ENCODE measurements around the gene RAD52. TPM values are rescaled to one million over a fixed set of nuclear protein-coding genes. Genes with fewer than 3 reads are reported as not detected.

RAD52 gene
- polyA plus RNA-seq, 2 of the 4 experiments (the other 2 are of a cell fraction): 12.9 to 29.6 TPM

DNA sequence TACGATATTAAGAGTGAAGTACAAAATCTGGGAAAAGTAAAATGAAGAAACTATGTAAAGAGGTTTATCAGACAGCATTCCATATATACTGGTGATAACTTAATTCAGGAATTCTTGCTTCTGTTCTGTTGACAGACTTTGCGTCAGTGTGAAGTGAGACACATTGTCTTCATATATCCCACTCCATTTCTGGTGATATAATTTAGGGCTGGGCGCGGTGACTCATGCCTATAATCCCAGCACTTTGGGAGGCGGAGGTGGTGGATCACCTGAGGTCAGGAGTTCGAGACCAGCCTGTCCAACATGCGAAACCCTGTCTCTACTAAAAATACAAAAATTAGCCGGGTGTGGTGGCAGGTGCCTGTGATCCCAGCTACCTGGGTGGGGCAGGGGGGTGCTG lies 20.3 kb upstream of the RAD52 start:
- Histone ChIP-seq H3K4me3 (no peak overlapping the region), H3K9me3 (no peaks in the 10 kb centered on the region), H3K4me2 (no peak overlapping the region), H3K27ac (no peak overlapping the region), H3K4me1 (no peaks in the 10 kb centered on the region)
- ChIA-PET POLR2A (no interaction called here), CTCF (interaction anchor here (0.9 to 1.6 kb wide), 4 partner anchors 9 to 636 kb away, joined by 3 to 6 read pairs (median 4); partner anchors contain the start of gene RAD52)
- ATAC-seq: no peak
- no peak for FAIRE-seq
- no peak for TF ChIP-seq FOSL2 (IDR thresholded peaks at IDR 0.05)
- TF ChIP-seq FOSL2 (CRISPR knock-in tag; IDR thresholded peaks at IDR 0.05): peak; percentile 42
- no peak for TF ChIP-seq HEYL (CRISPR knock-in tag; IDR thresholded peaks at IDR 0.05)
- no peak for DNase-seq (ENCODE audit: low read depth in 1 of 2, low spot score in 1 of 2)
- WGBS (ENCODE audit: missing lambda C conversion rate): 81% methylated on average over 8 of the region's 8 CpGs

DNA sequence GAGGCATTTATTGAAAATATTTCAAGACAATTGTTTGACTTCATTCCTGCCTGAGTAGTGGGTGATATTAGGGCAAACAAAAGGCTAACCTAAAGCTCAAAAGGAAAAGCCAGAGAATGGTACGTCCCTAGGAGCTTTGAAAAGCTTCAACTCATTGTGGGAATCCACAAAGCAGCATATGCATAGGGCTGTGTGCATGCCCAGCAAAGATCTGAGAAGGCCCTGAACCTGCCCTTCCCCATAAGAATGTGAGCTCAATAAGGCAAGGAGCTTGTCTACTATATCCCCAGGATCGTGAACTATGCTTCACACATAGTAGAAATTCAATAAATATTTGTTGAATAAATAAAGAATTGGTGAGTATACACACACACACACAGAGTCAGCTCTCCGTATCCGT lies 19.1 kb upstream of the RAD52 start:
- Histone ChIP-seq H3K9me3 (no peaks in the 10 kb centered on the region), H3K4me1 (no peaks in the 10 kb centered on the region), H3K4me3 (no peak overlapping the region), H3K4me2 (no peak overlapping the region), H3K27ac (no peak overlapping the region)
- DNase-seq (ENCODE audit: low read depth in 1 of 2, low spot score in 1 of 2) (no peak), ATAC-seq (peak in 1 of 2 experiments; percentile 62; a peak in 3 of 6 replicates), FAIRE-seq (no peak)
- ChIA-PET CTCF (interaction anchor here (0.9 to 2.2 kb wide), 5 partner anchors 9 to 124 kb away, joined by 3 to 8 read pairs (median 5); partner anchors contain the start of gene RAD52), POLR2A (no interaction called here)
- 38% methylated on average over 4 of the region's 4 CpGs for whole genome bisulfite sequencing (ENCODE audit: missing lambda C conversion rate)
- TF ChIP-seq EP300 (IDR thresholded peaks at IDR 0.05): no peak
- no peak for TF ChIP-seq CHD4 (IDR thresholded peaks at IDR 0.05; ENCODE audit: borderline replicate concordance)
- TF ChIP-seq RARB (CRISPR knock-in tag; IDR thresholded peaks at IDR 0.05): no peak
- TF ChIP-seq, protein P1, sequence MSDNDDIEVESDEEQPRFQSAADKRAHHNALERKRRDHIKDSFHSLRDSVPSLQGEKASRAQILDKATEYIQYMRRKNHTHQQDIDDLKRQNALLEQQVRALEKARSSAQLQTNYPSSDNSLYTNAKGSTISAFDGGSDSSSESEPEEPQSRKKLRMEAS (IDR thresholded peaks at IDR 0.05): no peak

DNA sequence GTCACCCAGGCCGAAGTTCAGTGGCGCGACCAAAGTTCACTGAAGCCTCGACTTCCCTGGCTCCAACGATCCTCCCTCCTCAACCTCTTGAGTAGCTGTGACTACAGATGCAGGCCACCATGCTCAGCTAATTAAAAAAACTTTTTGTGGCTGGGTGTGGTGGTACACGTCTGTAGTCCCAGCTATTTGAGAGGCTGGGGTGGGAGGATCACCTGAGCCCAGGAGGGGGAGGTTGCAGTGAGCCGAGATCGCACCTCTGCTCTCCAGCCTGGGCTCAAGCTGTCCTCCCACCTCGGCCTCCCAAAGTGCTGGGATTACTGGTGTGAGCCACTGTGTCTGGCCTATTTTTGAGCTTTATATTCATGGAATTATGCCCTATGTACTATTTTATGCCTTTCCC lies 18.1 kb upstream of the RAD52 start:
- Histone ChIP-seq H3K27ac (no peak overlapping the region), H3K4me1 (no peaks in the 10 kb centered on the region), H3K9me3 (no peaks in the 10 kb centered on the region), H3K4me3 (no peak overlapping the region), H3K4me2 (no peak overlapping the region)
- ChIA-PET POLR2A (no interaction called here), CTCF (interaction anchor here (1.0 to 2.2 kb wide), 5 partner anchors 14 to 148 kb away, joined by 3 to 8 read pairs (median 5); partner anchors contain the start of gene RAD52)
- FAIRE-seq (no peak), ATAC-seq (no peak), DNase-seq (ENCODE audit: low read depth in 1 of 2, low spot score in 1 of 2) (no peak)
- TF ChIP-seq POLR2A (IDR thresholded peaks at IDR 0.05; ENCODE audit: low read length) (no peak), BHLHE40 (IDR thresholded peaks at IDR 0.05; ENCODE audit: low read depth, low read length) (no peak)
- WGBS (ENCODE audit: missing lambda C conversion rate): 80% methylated on average over 9 of the region's 9 CpGs

DNA sequence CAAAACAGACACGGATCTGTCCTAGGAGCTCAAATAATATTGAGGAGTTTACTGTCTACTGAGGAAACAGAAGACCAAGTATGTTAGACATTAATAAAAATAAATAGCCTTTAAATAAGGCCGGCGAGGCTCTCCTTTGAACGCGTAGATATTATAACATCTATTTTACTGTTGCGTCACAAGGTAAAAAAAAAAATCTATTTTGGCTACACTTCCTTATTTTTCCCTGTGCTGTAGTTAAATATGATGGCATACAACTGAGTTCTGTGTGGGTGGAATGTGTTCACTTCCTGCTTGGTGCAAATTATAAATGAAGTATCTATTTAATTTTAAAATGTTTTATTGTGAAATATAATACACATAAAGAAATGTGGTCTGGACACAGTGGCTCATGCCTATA lies 17.2 kb upstream of the RAD52 start:
- WGBS (ENCODE audit: missing lambda C conversion rate): 96% methylated on average over 6 of the region's 6 CpGs
- ATAC-seq (no peak), FAIRE-seq (no peak), DNase-seq (ENCODE audit: low read depth in 1 of 2, low spot score in 1 of 2) (no peak)
- no peaks in the 10 kb centered on the region for H3K4me1 ChIP-seq
- POLR2A ChIA-PET: no interaction called here
- no peaks in the 10 kb centered on the region for H3K9me3 ChIP-seq
- no peak overlapping the region for H3K4me3 ChIP-seq
- CTCF ChIA-PET: interaction anchor here (0.7 to 1.8 kb wide), 3 partner anchors 17 to 150 kb away, joined by 3 to 5 read pairs (median 3); partner anchors contain the start of gene RAD52
- TF ChIP-seq MAFK (IDR thresholded peaks at IDR 0.05; ENCODE audit: partially characterized antibody) (no peak), TP53 (CRISPR knock-in tag; IDR thresholded peaks at IDR 0.05) (no peak), CHD2 (IDR thresholded peaks at IDR 0.05; ENCODE audit: low read length, partially characterized antibody) (no peak), HOXB13 (CRISPR knock-in tag; IDR thresholded peaks at IDR 0.05; ENCODE audit: low read depth) (no peak), RNF2 (IDR thresholded peaks at IDR 0.05; ENCODE audit: borderline replicate concordance, low read depth) (no peak), CHD4 (IDR thresholded peaks at IDR 0.05; ENCODE audit: borderline replicate concordance) (no peak), FOSL2 (IDR thresholded peaks at IDR 0.05) (no peak), FOSL2 (CRISPR knock-in tag; IDR thresholded peaks at IDR 0.05) (no peak), TFCP2L1 (CRISPR knock-in tag; IDR thresholded peaks at IDR 0.05) (no peak), FOSB (CRISPR knock-in tag; IDR thresholded peaks at IDR 0.05) (no peak), HOXB5 (CRISPR knock-in tag; IDR thresholded peaks at IDR 0.05) (no peak)
- no peak overlapping the region for H3K27ac ChIP-seq
- no peak overlapping the region for H3K4me2 ChIP-seq

DNA sequence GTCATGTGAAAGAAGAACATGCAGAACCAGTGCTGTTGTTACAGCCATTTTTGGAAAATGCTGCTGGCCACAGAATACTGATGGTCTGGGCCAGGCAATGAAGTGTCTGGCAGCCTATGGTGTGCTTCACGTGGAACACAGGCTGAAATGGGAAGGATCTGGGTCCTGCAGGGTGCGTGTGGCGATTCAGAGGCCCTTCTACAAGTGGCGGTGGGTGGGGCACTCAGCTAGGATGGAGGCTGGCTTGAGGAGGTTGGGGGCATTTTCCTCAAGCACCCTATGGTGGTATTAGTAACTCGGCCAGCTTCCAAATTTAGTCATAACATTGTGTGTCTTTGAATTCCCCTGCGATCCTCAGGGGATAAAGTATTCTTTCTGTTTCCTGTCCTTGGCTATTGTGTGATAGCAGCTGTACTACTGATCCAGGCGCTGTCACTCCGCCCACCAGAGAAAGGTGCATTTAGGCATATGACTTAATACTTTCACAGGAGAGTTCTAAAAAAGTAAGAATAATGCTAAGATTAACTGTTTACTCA lies 9.2 kb upstream of the RAD52 start:
- no peak overlapping the region for H3K27ac ChIP-seq
- ATAC-seq (no peak), DNase-seq (ENCODE audit: low read depth in 1 of 2, low spot score in 1 of 2) (no peak), FAIRE-seq (no peak)
- POLR2A ChIA-PET: interaction anchor here (0.6 kb wide), 1 partner anchor 143 kb away, joined by 5 read pairs; no protein-coding TSS in a partner anchor
- H3K9me3 ChIP-seq: no peaks in the 10 kb centered on the region
- H3K4me1 ChIP-seq: peaks cover 3% of the 10 kb centered on the region; the same call in 1 of the 3 replicates
- H3K4me2 ChIP-seq: no peak overlapping the region
- CTCF ChIA-PET: interaction anchor here (1.5 to 3.0 kb wide), 2 partner anchors 9 to 12 kb away, joined by 4 to 21 read pairs; partner anchors contain the start of gene RAD52
- no peak overlapping the region for H3K4me3 ChIP-seq
- 62% methylated on average over 7 of the region's 8 CpGs for WGBS (ENCODE audit: missing lambda C conversion rate)
- TF ChIP-seq RNF2 (IDR thresholded peaks at IDR 0.05; ENCODE audit: borderline replicate concordance, low read depth): no peak
- TF ChIP-seq, protein P2, sequence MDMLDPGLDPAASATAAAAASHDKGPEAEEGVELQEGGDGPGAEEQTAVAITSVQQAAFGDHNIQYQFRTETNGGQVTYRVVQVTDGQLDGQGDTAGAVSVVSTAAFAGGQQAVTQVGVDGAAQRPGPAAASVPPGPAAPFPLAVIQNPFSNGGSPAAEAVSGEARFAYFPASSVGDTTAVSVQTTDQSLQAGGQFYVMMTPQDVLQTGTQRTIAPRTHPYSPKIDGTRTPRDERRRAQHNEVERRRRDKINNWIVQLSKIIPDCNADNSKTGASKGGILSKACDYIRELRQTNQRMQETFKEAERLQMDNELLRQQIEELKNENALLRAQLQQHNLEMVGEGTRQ (IDR thresholded peaks at IDR 0.05): no peak
- TF ChIP-seq FOXS1 (CRISPR knock-in tag; IDR thresholded peaks at IDR 0.05): no peak
- no peak for TF ChIP-seq CHD2 (IDR thresholded peaks at IDR 0.05; ENCODE audit: low read length, partially characterized antibody)
- no peak for TF ChIP-seq JUN (IDR thresholded peaks at IDR 0.05)
- TF ChIP-seq ZC3H11A (IDR thresholded peaks at IDR 0.05): no peak
- TF ChIP-seq TFCP2L1 (CRISPR knock-in tag; IDR thresholded peaks at IDR 0.05): no peak
- no peak for TF ChIP-seq RFX5 (IDR thresholded peaks at IDR 0.05)
- no peak for TF ChIP-seq CBX8 (IDR thresholded peaks at IDR 0.05)
- TF ChIP-seq, protein P3, sequence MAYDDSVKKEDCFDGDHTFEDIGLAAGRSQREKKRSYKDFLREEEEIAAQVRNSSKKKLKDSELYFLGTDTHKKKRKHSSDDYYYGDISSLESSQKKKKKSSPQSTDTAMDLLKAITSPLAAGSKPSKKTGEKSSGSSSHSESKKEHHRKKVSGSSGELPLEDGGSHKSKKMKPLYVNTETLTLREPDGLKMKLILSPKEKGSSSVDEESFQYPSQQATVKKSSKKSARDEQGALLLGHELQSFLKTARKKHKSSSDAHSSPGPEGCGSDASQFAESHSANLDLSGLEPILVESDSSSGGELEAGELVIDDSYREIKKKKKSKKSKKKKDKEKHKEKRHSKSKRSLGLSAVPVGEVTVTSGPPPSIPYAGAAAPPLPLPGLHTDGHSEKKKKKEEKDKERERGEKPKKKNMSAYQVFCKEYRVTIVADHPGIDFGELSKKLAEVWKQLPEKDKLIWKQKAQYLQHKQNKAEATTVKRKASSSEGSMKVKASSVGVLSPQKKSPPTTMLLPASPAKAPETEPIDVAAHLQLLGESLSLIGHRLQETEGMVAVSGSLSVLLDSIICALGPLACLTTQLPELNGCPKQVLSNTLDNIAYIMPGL (CRISPR knock-in tag; IDR thresholded peaks at IDR 0.05; ENCODE audit: borderline replicate concordance): no peak
- TF ChIP-seq CEBPB (IDR thresholded peaks at IDR 0.05): no peak
- no peak for TF ChIP-seq POLR2AphosphoS2 (conservative IDR thresholded peaks at IDR 0.05; ENCODE audit: low read length)
